HepG2 (cell line): ENCODE results near the gene NFYC. TPM values are rescaled to one million over a fixed set of nuclear protein-coding genes. Genes with fewer than 3 reads are reported as not detected.
A peak's percentile ranks its signal among the peaks of the same experiment; 100 is the strongest.

ENCODE experiments used
- ATAC-seq: fragments of 200-7000 bp; cut with Tn5 transposase; 3 replicates; pipeline ENCODE4 v1.9.1; 2020; ENCODE audit warnings: mild to moderate bottlenecking, moderate library complexity
- BruUV-seq: library from RNA; stranded (reverse); fragments of 400-500 nt; replicated peaks from 2 replicates; lab custom pipeline; 2021; lab: Mats Ljungman, UMichigan
- CTCF ChIA-PET: fragments of 300-600 bp; formaldehyde crosslinking; extraction: SDS; loops from one replicate; lab custom pipeline; 2021; ENCODE audit warnings: low total read pairs, inconsistent platforms, low intra/inter-chr PET ratio; lab: Yijun Ruan, JAX
- POLR2A ChIA-PET: fragments of 350-600 bp; sonication (Branson Sonifier 250); formaldehyde crosslinking; loops from one replicate; lab custom pipeline; 2020; ENCODE audit warnings: antibody characterized with exemption, inconsistent platforms; lab: Yijun Ruan, JAX
- DNase-seq: peaks from one replicate; pipeline ENCODE4 v3.0.0-alpha.2; 2015; ENCODE audit warnings: low spot score
- FAIRE-seq: peaks from 3 replicates; lab custom pipeline; 2011; peaks lifted over from hg19 to GRCh38; lab: Jason Lieb, UNC
- H2AFZ ChIP-seq: one replicate; pipeline ENCODE4 v1.6.1; 2011; ENCODE audit warnings: low read length, inconsistent platforms
- H3K27ac ChIP-seq: fragments of 300-600 bp; 3 replicates; pipeline ENCODE4 v1.8.0; 2011; ENCODE audit warnings: mixed run types, mild to moderate bottlenecking, mixed read lengths, low read length, inconsistent platforms; ENCODE audit not compliant: insufficient read depth; ENCODE audit errors: extremely low read length
- H3K27me3 ChIP-seq, 2 experiments: fragments of 200-600 bp in 1 of 2; 2 replicates in 1 of 2; 3 replicates in 1 of 2; pipeline versions ENCODE4 v1.6.0 to v1.8.0; 2011; ENCODE audit warnings: low read length in 2 of 2, mild to moderate bottlenecking in 2 of 2, moderate library complexity in 2 of 2, inconsistent platforms in 1 of 2; ENCODE audit not compliant: insufficient read depth in 2 of 2, control insufficient read depth in 1 of 2
- H3K36me3 ChIP-seq, 2 experiments: fragments of 200-600 bp in 1 of 2; replicated peaks in 1 of 2; 2 replicates in 1 of 2; 3 replicates in 1 of 2; pipeline versions ENCODE4 v1.5.1 to v1.8.0; 2011; ENCODE audit warnings: low read length in 2 of 2, inconsistent platforms in 1 of 2; ENCODE audit not compliant: insufficient read depth in 2 of 2, control insufficient read depth in 1 of 2
- H3K4me1 ChIP-seq: 2 replicates; pipeline ENCODE4 v1.5.1; 2012; ENCODE audit warnings: low read length, inconsistent platforms; ENCODE audit not compliant: insufficient read depth
- H3K4me2 ChIP-seq: 2 replicates; pipeline ENCODE4 v1.6.0; 2011; ENCODE audit warnings: low read depth, low read length, inconsistent platforms
- H3K4me3 ChIP-seq, 3 experiments: fragments of 200-600 bp in 1 of 3; sonication (generic), shearing (Covaris generic) in 1 of 3; replicated peaks in 1 of 3; 2 replicates each; pipeline ENCODE4 v1.5.1; 2011 to 2016; ENCODE audit warnings: low read length in 3 of 3, inconsistent platforms in 2 of 3, low read depth in 2 of 3, mild to moderate bottlenecking in 2 of 3, control low read depth in 1 of 3, mixed read lengths in 1 of 3; ENCODE audit not compliant: insufficient read depth in 1 of 3
- H3K79me2 ChIP-seq: one replicate; pipeline ENCODE4 v1.6.1; 2011; ENCODE audit warnings: low read length, inconsistent platforms; ENCODE audit not compliant: insufficient read depth
- H3K9ac ChIP-seq: 2 replicates; pipeline ENCODE4 v1.6.0; 2011; ENCODE audit warnings: mild to moderate bottlenecking, low read depth, low read length, inconsistent platforms; ENCODE audit not compliant: insufficient read depth
- H3K9me3 ChIP-seq: 2 replicates; pipeline ENCODE4 v1.5.1; 2012; ENCODE audit warnings: mild to moderate bottlenecking, low read length
- H4K20me1 ChIP-seq: 2 replicates; pipeline ENCODE4 v1.6.0; 2011; ENCODE audit warnings: inconsistent platforms, mild to moderate bottlenecking, low read length, moderate library complexity; ENCODE audit not compliant: insufficient read depth
- DDIT3 ChIP-seq: sonication (generic); formaldehyde crosslinking; IDR thresholded peaks from 2 replicates; pipeline ENCODE4 v1.4.0; 2020; ENCODE audit warnings: mild to moderate bottlenecking, missing genetic modification reagents
- IRF1 ChIP-seq: sonication (generic); formaldehyde crosslinking; IDR thresholded peaks from 2 replicates; pipeline ENCODE4 v1.4.0; 2020; ENCODE audit warnings: low read depth, mild to moderate bottlenecking, missing genetic modification reagents
- MED8 ChIP-seq: sonication (generic); formaldehyde crosslinking; IDR thresholded peaks from 2 replicates; pipeline ENCODE4 v1.8.1; 2023; ENCODE audit warnings: mild to moderate bottlenecking, missing genetic modification reagents; ENCODE audit not compliant: insufficient replicate concordance
- RBM22 ChIP-seq: fragments of 200-400 bp; formaldehyde crosslinking; optimal IDR thresholded peaks from 2 replicates; pipeline ENCODE3; 2017; ENCODE audit warnings: mild to moderate bottlenecking, low read length, moderate library complexity
- ZBTB25 ChIP-seq: IDR thresholded peaks from 2 replicates; pipeline ENCODE4 v1.6.1; 2018; ENCODE audit warnings: missing genetic modification reagents
- ZKSCAN5 ChIP-seq: sonication (generic); formaldehyde crosslinking; IDR thresholded peaks from 2 replicates; pipeline ENCODE4 v1.5.1; 2020; ENCODE audit warnings: mild to moderate bottlenecking, missing genetic modification reagents
- ZNF263 ChIP-seq: sonication (generic); formaldehyde crosslinking; IDR thresholded peaks from 2 replicates; pipeline ENCODE4 v1.4.0; 2020; ENCODE audit warnings: missing genetic modification reagents
- ZNF460 ChIP-seq: sonication (generic); formaldehyde crosslinking; IDR thresholded peaks from 2 replicates; pipeline ENCODE4 v1.5.1; 2020; ENCODE audit warnings: missing genetic modification reagents, mild to moderate bottlenecking, borderline replicate concordance
- ZNF672 ChIP-seq: sonication (generic); formaldehyde crosslinking; IDR thresholded peaks from 2 replicates; pipeline ENCODE4 v1.8.1; 2022; ENCODE audit warnings: missing genetic modification reagents
- WGBS: methylation state at CpG from one replicate; pipeline ENCODE4 v1.1.6; 2017; ENCODE audit warnings: low lambda C conversion rate; 5-methylcytosine and 5-hydroxymethylcytosine counted together
- in situ Hi-C: cut with HindIII; loops from 2 replicates; pipeline ENCODE4 v1.10.0; 2017; ENCODE audit warnings: low pct_unique_long_range_greater_than_20kb; ENCODE audit not compliant: extremely low pct_ligation_motif_present
- intact Hi-C: fragments of 100-400 bp; cut with micrococcal nuclease; formaldehyde crosslinking; loops from one replicate; pipeline ENCODE4 v1.10.0; 2022; ENCODE audit not compliant: unreplicated experiment
- polyA plus RNA-seq, 8 experiments: library from polyadenylated mRNA; depleted of rRNA in 3 of 8; stranded (reverse) in 7 of 8; unstranded in 1 of 8; fragments of >200 nt; fragmentation: Illumina TruSeq in 4 of 8; extraction: Trizol in 4 of 8; gene quantifications; 2 replicates each; pipeline versions ENCODE4 v1.2.1 to v1.2.3, GENCODE V29; 2011 to 2016; ENCODE audit warnings: low read depth in 4 of 8, missing spikeins in 1 of 8, mixed read lengths in 1 of 8; ENCODE audit not compliant: insufficient read depth in 1 of 8
- total RNA-seq, 5 experiments: library from RNA; depleted of rRNA; stranded (reverse); fragments of >200 nt; fragmentation: Illumina TruSeq; extraction: Trizol; gene quantifications; 2 replicates each; pipeline ENCODE4 v1.2.3, GENCODE V29; 2016; ENCODE audit warnings: low read depth in 1 of 5

The NFYC gene
- total and polyA plus RNA-seq, 2 of the 13 experiments (the other 11 are each of a cell fraction or from before 2014, with no cell fraction given) = 33.9 to 73.7 TPM

- H3K36me3 ChIP-seq = peaks cover 36 to 75% of the 10 kb centered on the region in 2 experiments
- BruUV-seq = no TSS peak
- H3K27ac ChIP-seq = no peak overlapping the region
- no peak for DNase-seq
- H3K9ac ChIP-seq = no peak overlapping the region
- H3K4me1 ChIP-seq = peaks cover 27% of the 10 kb centered on the region
- WGBS = 98% methylated on average over 7 of the region's 7 CpGs
- CTCF ChIA-PET = no interaction called here
- ATAC-seq = no peak
- no peak overlapping the region for H2AFZ ChIP-seq
- TF ChIP-seq IRF1 (CRISPR knock-in tag) = no peak
- peak; percentile 72 for TF ChIP-seq RBM22
- H3K9me3 ChIP-seq = no peaks in the 10 kb centered on the region
- POLR2A ChIA-PET = no interaction called here
- H3K27me3 ChIP-seq = no peaks in the 10 kb centered on the region
- intact Hi-C loops = no loop called here
- no peaks in the 10 kb centered on the region for H3K79me2 ChIP-seq
- H3K4me2 ChIP-seq = no peak overlapping the region
- no peak overlapping the region for H3K4me3 ChIP-seq
- no peaks in the 10 kb centered on the region for H4K20me1 ChIP-seq
- in situ Hi-C loops = no loop called here
- FAIRE-seq = no peak
Measured at GRCh38 chr1:40762144-40762923, 70.8 kb downstream of the NFYC start.

- 90% methylated on average over 9 of the region's 9 CpGs for WGBS
- no peaks in the 10 kb centered on the region for H4K20me1 ChIP-seq
- intact Hi-C loops = no loop called here
- H3K4me2 ChIP-seq = no peak overlapping the region
- FAIRE-seq (no peak), DNase-seq (no peak), ATAC-seq (no peak)
- TF ChIP-seq ZNF672 (no peak), DDIT3 (CRISPR knock-in tag) (no peak), MED8 (CRISPR knock-in tag) (no peak), ZNF460 (no peak), ZNF263 (no peak), ZBTB25 (CRISPR knock-in tag) (no peak), ZKSCAN5 (no peak)
- no peaks in the 10 kb centered on the region for H3K9me3 ChIP-seq
- no peak overlapping the region for H3K4me3 ChIP-seq
- BruUV-seq = no TSS peak
- H3K27me3 ChIP-seq = no peaks in the 10 kb centered on the region
- no peak overlapping the region for H3K9ac ChIP-seq
- ChIA-PET POLR2A (no interaction called here), CTCF (no interaction called here)
- no peak overlapping the region for H2AFZ ChIP-seq
- no peak overlapping the region for H3K27ac ChIP-seq
- no peaks in the 10 kb centered on the region for H3K79me2 ChIP-seq
- peaks cover 36 to 84% of the 10 kb centered on the region in 2 experiments for H3K36me3 ChIP-seq
- in situ Hi-C loops = no loop called here
- H3K4me1 ChIP-seq = peaks cover 11% of the 10 kb centered on the region
Measured at GRCh38 chr1:40763742-40764532, 72.4 kb downstream of the NFYC start.
